Suppressor macrophage treated with lipopolysaccharide for 4 hours (primary cell): Measurements from ENCODE around the gene SPAG17.

ENCODE experiments used
- DNase-seq: peaks from one replicate; pipeline ENCODE4 v3.0.0-alpha.2; 2020

SPAG17 gene

GRCh38 chr1:118185084-118185832 is at the start of gene SPAG17:
SPAG17 (minus strand) TSS chr1:118185228; CDS start chr1:118185157, 71 bp downstream.
- peak; percentile 3 for DNase-seq

GRCh38 chr1:118225471-118225870 is 40.4 kb upstream of the SPAG17 start:
- DNase-seq: no peak

GRCh38 chr1:118223426-118223825 is 38.4 kb upstream of the SPAG17 start:
- DNase-seq: no peak

GRCh38 chr1:118219438-118219837 is 34.4 kb upstream of the SPAG17 start:
- no peak for DNase-seq

- DNase-seq: no peak
These were observed 32.3 kb upstream of the SPAG17 start for GRCh38 chr1:118217141-118217838.

GRCh38 chr1:118214866-118215265 is 29.8 kb upstream of the SPAG17 start:
- DNase-seq: no peak

GRCh38 chr1:118210723-118211110 is 25.7 kb upstream of the SPAG17 start:
- no peak for DNase-seq

- DNase-seq: no peak
These were observed 25.2 kb upstream of the SPAG17 start for GRCh38 chr1:118210051-118210722.

- DNase-seq: no peak
These were observed 24.6 kb upstream of the SPAG17 start for GRCh38 chr1:118209648-118210047.

GRCh38 chr1:118206966-118207365 is 21.9 kb upstream of the SPAG17 start:
- DNase-seq: no peak

- DNase-seq: no peak
These were observed 19.6 kb upstream of the SPAG17 start for GRCh38 chr1:118204648-118205047.

- no peak for DNase-seq
These were observed 19.1 kb upstream of the SPAG17 start for GRCh38 chr1:118204105-118204504.

- DNase-seq: no peak
These were observed 17.1 kb upstream of the SPAG17 start for GRCh38 chr1:118202076-118202608.

- no peak for DNase-seq
These were observed 16.5 kb upstream of the SPAG17 start for GRCh38 chr1:118201524-118201923.

GRCh38 chr1:118200836-118201235 is 15.8 kb upstream of the SPAG17 start:
- DNase-seq: no peak

- DNase-seq: no peak
These were observed 5.5 kb upstream of the SPAG17 start for GRCh38 chr1:118190561-118190960.

GRCh38 chr1:118189564-118189963 is 4.5 kb upstream of the SPAG17 start:
- DNase-seq: no peak

GRCh38 chr1:118188411-118188810 is 3.4 kb upstream of the SPAG17 start:
- DNase-seq: no peak

GRCh38 chr1:118186026-118186425 is 998 bp upstream of the SPAG17 start:
- no peak for DNase-seq

- DNase-seq: no peak
These were observed 317 bp downstream of the SPAG17 start for GRCh38 chr1:118184739-118185083.

GRCh38 chr1:118183586-118183985 is 1.4 kb downstream of the SPAG17 start:
- no peak for DNase-seq

- no peak for DNase-seq
These were observed 7.0 kb downstream of the SPAG17 start for GRCh38 chr1:118177998-118178397.

GRCh38 chr1:118169016-118169415 is 16.0 kb downstream of the SPAG17 start:
- DNase-seq: no peak

- DNase-seq: no peak
These were observed 24.2 kb downstream of the SPAG17 start for GRCh38 chr1:118160806-118161205.
